ENCODE data around the gene MAN1A2. TPM values are rescaled to one million over a fixed set of nuclear protein-coding genes. Genes with fewer than 3 reads are reported as not detected.

The MAN1A2 gene
- total RNA-seq, 1 experiment from 2014 or later = 28.7 TPM

DNA sequence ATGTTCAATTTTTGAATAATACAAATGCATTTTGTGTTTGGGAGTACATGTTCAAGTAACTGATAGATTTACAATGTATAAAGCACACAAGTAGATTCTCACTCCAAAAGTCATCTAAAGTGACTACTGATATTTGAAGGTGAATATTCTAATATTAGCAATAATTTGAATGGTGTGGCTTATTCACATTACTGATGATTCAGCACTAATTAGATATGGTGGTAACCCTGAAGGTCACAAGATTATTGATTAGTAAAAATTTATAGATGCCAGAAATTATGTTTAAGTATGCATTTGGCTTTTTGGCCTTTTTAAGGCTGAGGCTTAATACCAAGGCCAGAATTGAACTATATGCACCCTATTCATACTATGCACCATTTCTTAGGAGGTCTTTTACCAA, 186.2 kb downstream of the MAN1A2 start:
- POLR2A ChIA-PET = no interaction called here
- no peak overlapping the region for H3K4me3 ChIP-seq (ENCODE audit: low read depth in 2 of 2, low read length in 2 of 2)
- ATAC-seq (no peak), DNase-seq (ENCODE audit: low read depth, low spot score) (no peak)
- intact Hi-C loops (cut with micrococcal nuclease; ENCODE audit: unreplicated experiment) (no loop called here), in situ Hi-C loops (cut with HindIII; ENCODE audit: low pct_unique_long_range_greater_than_20kb, low sequenced_read_pairs) (no loop called here)
- BruUV-seq (replicated peaks) = no TSS peak
- no peaks in the 10 kb centered on the region for H3K27me3 ChIP-seq (ENCODE audit: control insufficient read depth, insufficient read depth, low read length)
- no peaks in the 10 kb centered on the region for H3K9me3 ChIP-seq (ENCODE audit: control insufficient read depth, insufficient read depth, low read depth, low read length)
- TF ChIP-seq, protein P1, sequence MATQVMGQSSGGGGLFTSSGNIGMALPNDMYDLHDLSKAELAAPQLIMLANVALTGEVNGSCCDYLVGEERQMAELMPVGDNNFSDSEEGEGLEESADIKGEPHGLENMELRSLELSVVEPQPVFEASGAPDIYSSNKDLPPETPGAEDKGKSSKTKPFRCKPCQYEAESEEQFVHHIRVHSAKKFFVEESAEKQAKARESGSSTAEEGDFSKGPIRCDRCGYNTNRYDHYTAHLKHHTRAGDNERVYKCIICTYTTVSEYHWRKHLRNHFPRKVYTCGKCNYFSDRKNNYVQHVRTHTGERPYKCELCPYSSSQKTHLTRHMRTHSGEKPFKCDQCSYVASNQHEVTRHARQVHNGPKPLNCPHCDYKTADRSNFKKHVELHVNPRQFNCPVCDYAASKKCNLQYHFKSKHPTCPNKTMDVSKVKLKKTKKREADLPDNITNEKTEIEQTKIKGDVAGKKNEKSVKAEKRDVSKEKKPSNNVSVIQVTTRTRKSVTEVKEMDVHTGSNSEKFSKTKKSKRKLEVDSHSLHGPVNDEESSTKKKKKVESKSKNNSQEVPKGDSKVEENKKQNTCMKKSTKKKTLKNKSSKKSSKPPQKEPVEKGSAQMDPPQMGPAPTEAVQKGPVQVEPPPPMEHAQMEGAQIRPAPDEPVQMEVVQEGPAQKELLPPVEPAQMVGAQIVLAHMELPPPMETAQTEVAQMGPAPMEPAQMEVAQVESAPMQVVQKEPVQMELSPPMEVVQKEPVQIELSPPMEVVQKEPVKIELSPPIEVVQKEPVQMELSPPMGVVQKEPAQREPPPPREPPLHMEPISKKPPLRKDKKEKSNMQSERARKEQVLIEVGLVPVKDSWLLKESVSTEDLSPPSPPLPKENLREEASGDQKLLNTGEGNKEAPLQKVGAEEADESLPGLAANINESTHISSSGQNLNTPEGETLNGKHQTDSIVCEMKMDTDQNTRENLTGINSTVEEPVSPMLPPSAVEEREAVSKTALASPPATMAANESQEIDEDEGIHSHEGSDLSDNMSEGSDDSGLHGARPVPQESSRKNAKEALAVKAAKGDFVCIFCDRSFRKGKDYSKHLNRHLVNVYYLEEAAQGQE (IDR thresholded peaks at IDR 0.05; ENCODE audit: insufficient read depth in 1 of 2, low read depth in 2 of 2, low read length in 1 of 2) = no peak
- no peak for TF ChIP-seq SIN3A (IDR thresholded peaks at IDR 0.05; ENCODE audit: borderline replicate concordance, insufficient read depth, low read depth, low read length)
- no peak for TF ChIP-seq TCF7L2 (IDR thresholded peaks at IDR 0.05; ENCODE audit: low read depth, low read length)
- TF ChIP-seq, protein P2, sequence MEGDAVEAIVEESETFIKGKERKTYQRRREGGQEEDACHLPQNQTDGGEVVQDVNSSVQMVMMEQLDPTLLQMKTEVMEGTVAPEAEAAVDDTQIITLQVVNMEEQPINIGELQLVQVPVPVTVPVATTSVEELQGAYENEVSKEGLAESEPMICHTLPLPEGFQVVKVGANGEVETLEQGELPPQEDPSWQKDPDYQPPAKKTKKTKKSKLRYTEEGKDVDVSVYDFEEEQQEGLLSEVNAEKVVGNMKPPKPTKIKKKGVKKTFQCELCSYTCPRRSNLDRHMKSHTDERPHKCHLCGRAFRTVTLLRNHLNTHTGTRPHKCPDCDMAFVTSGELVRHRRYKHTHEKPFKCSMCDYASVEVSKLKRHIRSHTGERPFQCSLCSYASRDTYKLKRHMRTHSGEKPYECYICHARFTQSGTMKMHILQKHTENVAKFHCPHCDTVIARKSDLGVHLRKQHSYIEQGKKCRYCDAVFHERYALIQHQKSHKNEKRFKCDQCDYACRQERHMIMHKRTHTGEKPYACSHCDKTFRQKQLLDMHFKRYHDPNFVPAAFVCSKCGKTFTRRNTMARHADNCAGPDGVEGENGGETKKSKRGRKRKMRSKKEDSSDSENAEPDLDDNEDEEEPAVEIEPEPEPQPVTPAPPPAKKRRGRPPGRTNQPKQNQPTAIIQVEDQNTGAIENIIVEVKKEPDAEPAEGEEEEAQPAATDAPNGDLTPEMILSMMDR (IDR thresholded peaks at IDR 0.05) = no peak
- TF ChIP-seq POLR2AphosphoS5 (IDR thresholded peaks at IDR 0.05; ENCODE audit: low read depth, low read length) = no peak
- no peak overlapping the region for H3K27ac ChIP-seq (ENCODE audit: low read length)
- no peaks in the 10 kb centered on the region for H3K4me1 ChIP-seq (ENCODE audit: control insufficient read depth, insufficient read depth, low read length)
- H3K36me3 ChIP-seq (ENCODE audit: control insufficient read depth, insufficient read depth, low read length) = no peaks in the 10 kb centered on the region
- CTCF ChIA-PET = no interaction called here

DNA sequence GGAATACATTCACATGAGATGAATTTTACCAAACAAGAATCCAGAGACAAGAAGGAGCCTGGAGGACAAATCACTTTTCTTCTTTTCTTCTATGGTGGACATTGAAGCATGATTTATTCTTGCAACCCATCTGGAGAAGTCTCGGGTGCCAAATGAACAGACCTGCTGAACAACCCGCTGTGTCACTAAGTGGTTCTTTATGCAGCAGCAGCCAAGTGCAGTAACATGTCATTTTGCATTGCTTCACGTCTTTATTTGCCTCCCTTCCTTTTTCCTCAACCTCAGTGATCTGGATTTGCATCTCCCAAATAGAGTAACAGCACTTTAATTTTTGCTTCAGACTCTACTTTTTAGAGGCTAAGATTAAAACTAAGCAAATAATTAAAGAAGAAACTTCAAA, 188.6 kb downstream of the MAN1A2 start:
- no TSS peak for BruUV-seq (replicated peaks)
- CTCF ChIA-PET = no interaction called here
- in situ Hi-C loops (cut with HindIII; ENCODE audit: low pct_unique_long_range_greater_than_20kb, low sequenced_read_pairs) = no loop called here

More for the DNA sequence above, 188.6 kb downstream of the MAN1A2 start:
- no peak for DNase-seq (ENCODE audit: low read depth, low spot score)
- ATAC-seq = no peak
- intact Hi-C loops (cut with micrococcal nuclease; ENCODE audit: unreplicated experiment) = no loop called here
- Histone ChIP-seq H3K4me1 (ENCODE audit: control insufficient read depth, insufficient read depth, low read length) (no peaks in the 10 kb centered on the region), H3K36me3 (ENCODE audit: control insufficient read depth, insufficient read depth, low read length) (no peaks in the 10 kb centered on the region), H3K27me3 (ENCODE audit: control insufficient read depth, insufficient read depth, low read length) (no peaks in the 10 kb centered on the region), H3K27ac (ENCODE audit: low read length) (no peak overlapping the region), H3K9me3 (ENCODE audit: control insufficient read depth, insufficient read depth, low read depth, low read length) (no peaks in the 10 kb centered on the region), H3K4me3 (ENCODE audit: low read depth in 2 of 2, low read length in 2 of 2) (no peak overlapping the region)
- TF ChIP-seq, protein P2 (IDR thresholded peaks at IDR 0.05) = no peak
- no peak for TF ChIP-seq TCF7L2 (IDR thresholded peaks at IDR 0.05; ENCODE audit: low read depth, low read length)
- TF ChIP-seq, protein P1 (IDR thresholded peaks at IDR 0.05; ENCODE audit: insufficient read depth in 1 of 2, low read depth in 2 of 2, low read length in 1 of 2) = no peak
- no peak for TF ChIP-seq SIN3A (IDR thresholded peaks at IDR 0.05; ENCODE audit: borderline replicate concordance, insufficient read depth, low read depth, low read length)
- TF ChIP-seq POLR2AphosphoS5 (IDR thresholded peaks at IDR 0.05; ENCODE audit: low read depth, low read length) = no peak
- POLR2A ChIA-PET = no interaction called here

All from Panc1 (cell line).